ENCODE data around the gene CADPS.

CADPS gene

GRCh38 chr3:62531981-62532380 is 343.2 kb downstream of the CADPS start:
- no peaks in the 10 kb centered on the region for H3K36me3 Mint-ChIP-seq
- no peak overlapping the region for H3K4me3 Mint-ChIP-seq
- no peaks in the 10 kb centered on the region for H3K4me1 Mint-ChIP-seq (ENCODE audit: low read depth)
- H3K9me3 Mint-ChIP-seq (ENCODE audit: low read depth), result no peaks in the 10 kb centered on the region
- no peak overlapping the region for H3K27ac Mint-ChIP-seq
- H3K27me3 Mint-ChIP-seq, result no peaks in the 10 kb centered on the region

DNA sequence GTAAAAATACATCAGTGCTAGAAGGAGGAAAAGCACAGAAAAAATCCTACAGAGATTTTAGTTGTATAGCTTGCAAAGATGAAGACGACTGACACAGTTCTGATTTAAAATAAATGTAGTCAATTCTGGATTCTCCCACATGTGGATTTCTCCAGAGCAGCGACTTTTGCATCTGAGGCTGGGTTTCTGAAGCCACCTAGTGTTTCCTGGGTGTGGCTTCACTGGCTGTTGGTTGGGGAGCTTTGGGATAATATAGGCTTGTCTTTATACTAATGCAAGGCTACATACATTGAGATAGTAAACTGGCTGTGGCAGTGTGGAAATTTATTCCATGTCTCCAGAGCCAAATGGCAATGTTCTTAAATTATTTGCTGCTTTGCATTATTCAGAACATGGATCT is 343.7 kb downstream of the CADPS start:
- H3K4me1 Mint-ChIP-seq (ENCODE audit: low read depth), result no peaks in the 10 kb centered on the region
- no peak overlapping the region for H3K4me3 Mint-ChIP-seq
- H3K27me3 Mint-ChIP-seq, result no peaks in the 10 kb centered on the region
- H3K9me3 Mint-ChIP-seq (ENCODE audit: low read depth), result no peaks in the 10 kb centered on the region
- no peak overlapping the region for H3K27ac Mint-ChIP-seq
- no peaks in the 10 kb centered on the region for H3K36me3 Mint-ChIP-seq

DNA sequence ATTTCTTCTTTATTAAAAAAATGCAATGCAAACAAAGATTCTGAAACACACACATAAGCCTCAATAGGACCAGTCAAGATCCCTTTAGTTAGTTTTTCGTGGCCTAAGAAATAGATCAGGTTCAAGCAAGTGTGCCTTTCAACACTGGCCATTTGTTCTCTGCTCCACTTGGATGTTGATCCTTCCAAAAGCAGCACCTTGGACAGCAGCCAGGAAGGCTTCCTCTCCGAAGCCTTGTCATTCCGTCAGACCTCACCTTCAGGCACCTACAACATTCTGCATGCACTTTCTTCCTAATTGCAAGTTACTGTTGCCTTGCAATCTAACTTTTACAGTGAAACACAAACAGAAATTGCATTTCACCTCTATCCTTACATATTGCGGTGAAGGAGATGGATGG is 346.0 kb downstream of the CADPS start:
- H3K4me1 Mint-ChIP-seq (ENCODE audit: low read depth), result no peaks in the 10 kb centered on the region
- no peak overlapping the region for H3K27ac Mint-ChIP-seq

GRCh38 chr3:62527474-62527873 is 347.7 kb downstream of the CADPS start:
- Mint-ChIP-seq H3K27ac (no peak overlapping the region), H3K9me3 (ENCODE audit: low read depth) (no peaks in the 10 kb centered on the region), H3K4me3 (no peak overlapping the region), H3K27me3 (peaks cover 8% of the 10 kb centered on the region), H3K4me1 (ENCODE audit: low read depth) (no peaks in the 10 kb centered on the region), H3K36me3 (no peaks in the 10 kb centered on the region)

More for the DNA sequence above, 346.0 kb downstream of the CADPS start:
- Mint-ChIP-seq H3K4me3 (no peak overlapping the region), H3K27me3 (peaks cover 3% of the 10 kb centered on the region), H3K36me3 (no peaks in the 10 kb centered on the region), H3K9me3 (ENCODE audit: low read depth) (no peaks in the 10 kb centered on the region)

DNA sequence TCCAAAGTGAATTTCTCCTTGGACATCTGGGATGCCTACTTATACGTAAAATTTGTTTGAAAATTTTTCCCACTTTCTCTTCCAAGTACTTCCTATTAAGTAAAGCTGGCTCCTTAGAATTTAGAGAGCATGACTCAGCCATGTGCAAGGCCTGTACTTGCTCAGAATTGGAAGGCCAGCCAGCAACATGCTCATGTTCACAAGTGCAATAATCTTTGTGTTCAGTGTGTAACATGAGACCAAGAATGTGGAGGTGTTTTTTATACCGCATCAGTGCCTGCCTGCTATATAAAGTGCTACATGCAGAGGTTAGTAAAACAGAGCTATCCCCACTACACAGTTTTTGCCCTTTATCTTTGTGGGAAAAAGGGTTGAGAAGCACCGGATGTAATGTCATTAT is 349.9 kb downstream of the CADPS start:
- no peaks in the 10 kb centered on the region for H3K9me3 Mint-ChIP-seq (ENCODE audit: low read depth)
- H3K4me3 Mint-ChIP-seq, result no peak overlapping the region

DNA sequence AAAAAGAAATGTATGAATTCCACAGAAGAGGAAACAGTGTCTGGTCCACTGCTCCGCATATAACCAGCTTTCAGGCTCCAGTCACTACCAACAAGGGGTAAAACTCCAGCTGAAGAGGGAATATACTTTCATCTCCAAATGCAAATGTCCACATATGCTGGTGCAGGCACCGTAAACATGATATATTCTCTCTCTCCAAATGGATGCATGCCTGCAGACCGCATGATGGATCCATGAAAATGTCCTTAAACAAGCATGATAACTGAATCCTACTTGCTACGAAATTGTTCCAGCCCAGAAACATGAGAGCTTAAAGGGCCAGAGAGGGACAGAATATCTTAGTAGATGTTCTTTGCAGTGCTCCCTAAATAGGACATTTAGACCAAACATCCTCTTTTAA is 351.5 kb downstream of the CADPS start:
- H3K4me1 Mint-ChIP-seq (ENCODE audit: low read depth), result no peaks in the 10 kb centered on the region
- no peaks in the 10 kb centered on the region for H3K36me3 Mint-ChIP-seq
- peaks cover 11% of the 10 kb centered on the region for H3K27me3 Mint-ChIP-seq
- no peak overlapping the region for H3K4me3 Mint-ChIP-seq
- no peak overlapping the region for H3K27ac Mint-ChIP-seq
- H3K9me3 Mint-ChIP-seq (ENCODE audit: low read depth), result no peaks in the 10 kb centered on the region

More for the DNA sequence above, 349.9 kb downstream of the CADPS start:
- H3K4me1 Mint-ChIP-seq (ENCODE audit: low read depth), result no peaks in the 10 kb centered on the region
- no peak overlapping the region for H3K27ac Mint-ChIP-seq
- no peaks in the 10 kb centered on the region for H3K36me3 Mint-ChIP-seq
- peaks cover 11% of the 10 kb centered on the region for H3K27me3 Mint-ChIP-seq

DNA sequence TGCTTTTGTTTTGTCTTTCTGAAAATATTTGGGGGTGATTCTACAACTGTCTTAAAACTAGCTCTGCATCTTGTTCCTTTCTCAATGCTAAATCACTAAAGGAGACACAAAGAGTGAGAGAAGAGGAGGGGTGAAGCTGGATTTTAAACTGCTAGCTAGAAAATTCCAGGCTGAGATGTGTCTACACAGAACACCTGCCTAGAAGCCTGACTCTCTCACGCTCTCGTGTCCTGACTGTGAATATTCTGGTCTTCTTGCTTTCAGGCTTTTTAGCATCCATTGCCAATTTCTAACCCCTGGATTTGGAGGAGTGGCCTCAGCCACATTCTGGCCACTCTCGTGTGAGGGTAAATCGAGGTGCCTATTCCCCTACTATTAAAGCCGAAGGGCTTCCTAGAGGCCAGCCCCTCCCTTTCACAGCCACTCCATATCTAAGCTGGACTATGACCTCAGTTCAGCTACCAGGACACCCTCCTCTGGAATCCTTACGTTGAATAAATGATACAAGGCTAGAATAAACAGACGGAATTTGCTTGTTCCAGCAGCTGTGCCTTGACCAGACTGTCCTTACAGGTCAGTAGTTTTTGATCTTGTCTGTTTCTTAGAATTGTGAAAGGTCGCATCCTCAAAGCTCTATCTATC is 353.6 kb downstream of the CADPS start:
- Mint-ChIP-seq H3K9me3 (ENCODE audit: low read depth) (no peaks in the 10 kb centered on the region), H3K36me3 (no peaks in the 10 kb centered on the region), H3K27me3 (peaks cover 11% of the 10 kb centered on the region), H3K4me3 (no peak overlapping the region), H3K27ac (no peak overlapping the region), H3K4me1 (ENCODE audit: low read depth) (no peaks in the 10 kb centered on the region)

DNA sequence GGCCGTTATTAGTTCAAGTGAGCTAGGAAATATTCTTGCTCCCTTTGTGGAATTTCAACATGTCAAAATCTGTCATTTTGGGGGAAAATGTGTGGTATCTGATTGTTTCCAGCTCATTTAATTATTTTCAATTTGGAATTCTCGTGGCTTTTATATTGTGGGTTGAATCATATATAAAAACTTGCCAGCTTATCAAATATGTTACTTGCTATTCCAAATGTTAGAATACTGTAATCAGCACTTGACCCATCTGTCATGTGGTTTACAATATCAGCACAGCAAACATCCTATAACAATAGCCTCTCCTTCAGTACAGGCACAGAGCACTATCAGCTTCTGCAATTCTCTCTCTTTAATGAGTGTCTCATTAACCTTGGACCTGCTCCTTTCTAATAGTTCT is 371.7 kb downstream of the CADPS start:
- Mint-ChIP-seq H3K36me3 (no peaks in the 10 kb centered on the region), H3K9me3 (ENCODE audit: low read depth) (no peaks in the 10 kb centered on the region), H3K27ac (no peak overlapping the region), H3K4me1 (ENCODE audit: low read depth) (no peaks in the 10 kb centered on the region), H3K4me3 (no peak overlapping the region), H3K27me3 (peaks cover 3% of the 10 kb centered on the region)

GRCh38 chr3:62502315-62503300 is 372.6 kb downstream of the CADPS start:
- H3K36me3 Mint-ChIP-seq, result no peaks in the 10 kb centered on the region
- H3K9me3 Mint-ChIP-seq (ENCODE audit: low read depth), result no peaks in the 10 kb centered on the region
- H3K27ac Mint-ChIP-seq, result no peak overlapping the region
- H3K4me3 Mint-ChIP-seq, result no peak overlapping the region
- no peaks in the 10 kb centered on the region for H3K4me1 Mint-ChIP-seq (ENCODE audit: low read depth)
- H3K27me3 Mint-ChIP-seq, result peaks cover 3% of the 10 kb centered on the region

- H3K4me3 Mint-ChIP-seq, result no peak overlapping the region
- H3K36me3 Mint-ChIP-seq, result no peaks in the 10 kb centered on the region
- H3K27me3 Mint-ChIP-seq, result peaks cover 3% of the 10 kb centered on the region
- H3K27ac Mint-ChIP-seq, result no peak overlapping the region
- H3K4me1 Mint-ChIP-seq (ENCODE audit: low read depth), result no peaks in the 10 kb centered on the region
- H3K9me3 Mint-ChIP-seq (ENCODE audit: low read depth), result no peaks in the 10 kb centered on the region
These were observed 373.9 kb downstream of the CADPS start for GRCh38 chr3:62501289-62501668.

DNA sequence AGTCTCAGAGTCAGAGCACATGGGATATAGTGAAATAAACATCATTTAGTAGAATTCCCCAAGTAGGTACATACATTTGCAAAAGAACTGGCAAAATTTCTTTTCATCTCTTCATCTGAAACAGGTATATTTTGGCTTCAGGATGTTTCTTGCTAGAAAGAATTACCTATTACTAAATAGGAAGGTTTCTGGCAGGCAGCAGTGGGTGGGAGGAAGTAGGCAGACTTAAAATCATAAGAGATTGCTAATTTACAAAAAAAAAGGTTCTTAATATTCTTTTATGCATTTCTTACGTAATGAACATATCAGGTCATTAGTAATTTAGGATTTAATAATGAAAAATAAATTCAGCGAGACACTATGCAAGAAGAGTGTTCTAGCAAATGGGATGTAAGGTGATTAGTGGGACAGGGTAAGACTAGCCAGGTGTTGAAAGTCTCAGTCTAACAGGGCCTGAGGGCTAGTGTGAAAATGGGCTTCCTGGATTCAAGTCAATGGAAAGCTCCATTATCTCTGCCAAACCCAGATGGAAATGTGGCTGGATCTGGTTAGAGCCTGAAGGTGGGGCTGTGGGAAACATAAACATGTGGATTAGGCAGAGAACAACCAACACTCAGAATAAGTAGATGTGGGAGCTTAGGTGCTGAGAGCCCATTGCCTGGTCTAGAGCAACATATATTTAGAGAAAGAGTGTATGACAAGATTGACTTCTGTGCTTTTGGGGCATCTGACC is 374.5 kb downstream of the CADPS start:
- H3K27ac Mint-ChIP-seq, result no peak overlapping the region
- no peaks in the 10 kb centered on the region for H3K36me3 Mint-ChIP-seq
- no peaks in the 10 kb centered on the region for H3K9me3 Mint-ChIP-seq (ENCODE audit: low read depth)
- peaks cover 3% of the 10 kb centered on the region for H3K27me3 Mint-ChIP-seq
- H3K4me3 Mint-ChIP-seq, result no peak overlapping the region
- no peaks in the 10 kb centered on the region for H3K4me1 Mint-ChIP-seq (ENCODE audit: low read depth)

GRCh38 chr3:62497156-62497555 is 378.1 kb downstream of the CADPS start:
- peaks cover 3% of the 10 kb centered on the region for H3K27me3 Mint-ChIP-seq
- H3K9me3 Mint-ChIP-seq (ENCODE audit: low read depth), result no peaks in the 10 kb centered on the region
- no peak overlapping the region for H3K27ac Mint-ChIP-seq
- H3K4me1 Mint-ChIP-seq (ENCODE audit: low read depth), result no peaks in the 10 kb centered on the region
- no peak overlapping the region for H3K4me3 Mint-ChIP-seq
- no peaks in the 10 kb centered on the region for H3K36me3 Mint-ChIP-seq

GRCh38 chr3:62496503-62496902 is 378.7 kb downstream of the CADPS start:
- Mint-ChIP-seq H3K4me1 (ENCODE audit: low read depth) (no peaks in the 10 kb centered on the region), H3K27ac (no peak overlapping the region), H3K9me3 (ENCODE audit: low read depth) (no peaks in the 10 kb centered on the region), H3K4me3 (no peak overlapping the region), H3K27me3 (peaks cover 3% of the 10 kb centered on the region), H3K36me3 (no peaks in the 10 kb centered on the region)

- Mint-ChIP-seq H3K4me1 (ENCODE audit: low read depth) (no peaks in the 10 kb centered on the region), H3K4me3 (no peak overlapping the region), H3K36me3 (no peaks in the 10 kb centered on the region), H3K9me3 (ENCODE audit: low read depth) (no peaks in the 10 kb centered on the region), H3K27ac (no peak overlapping the region), H3K27me3 (no peaks in the 10 kb centered on the region)
These were observed 382.0 kb downstream of the CADPS start for GRCh38 chr3:62493109-62493801.
